ENCODE measurements around the gene CTIF. TPM values are rescaled to one million over a fixed set of nuclear protein-coding genes. Genes with fewer than 3 reads are reported as not detected.
"Not testable (repeated sequence)": the region's sequence is repeated elsewhere in the genome, so short reads cannot be mapped to it uniquely, and the experiment has no call there.

Gene CTIF
- total RNA-seq, result 1 to 10 TPM; 4.3 to 5.3 (median 4.6) TPM

DNA sequence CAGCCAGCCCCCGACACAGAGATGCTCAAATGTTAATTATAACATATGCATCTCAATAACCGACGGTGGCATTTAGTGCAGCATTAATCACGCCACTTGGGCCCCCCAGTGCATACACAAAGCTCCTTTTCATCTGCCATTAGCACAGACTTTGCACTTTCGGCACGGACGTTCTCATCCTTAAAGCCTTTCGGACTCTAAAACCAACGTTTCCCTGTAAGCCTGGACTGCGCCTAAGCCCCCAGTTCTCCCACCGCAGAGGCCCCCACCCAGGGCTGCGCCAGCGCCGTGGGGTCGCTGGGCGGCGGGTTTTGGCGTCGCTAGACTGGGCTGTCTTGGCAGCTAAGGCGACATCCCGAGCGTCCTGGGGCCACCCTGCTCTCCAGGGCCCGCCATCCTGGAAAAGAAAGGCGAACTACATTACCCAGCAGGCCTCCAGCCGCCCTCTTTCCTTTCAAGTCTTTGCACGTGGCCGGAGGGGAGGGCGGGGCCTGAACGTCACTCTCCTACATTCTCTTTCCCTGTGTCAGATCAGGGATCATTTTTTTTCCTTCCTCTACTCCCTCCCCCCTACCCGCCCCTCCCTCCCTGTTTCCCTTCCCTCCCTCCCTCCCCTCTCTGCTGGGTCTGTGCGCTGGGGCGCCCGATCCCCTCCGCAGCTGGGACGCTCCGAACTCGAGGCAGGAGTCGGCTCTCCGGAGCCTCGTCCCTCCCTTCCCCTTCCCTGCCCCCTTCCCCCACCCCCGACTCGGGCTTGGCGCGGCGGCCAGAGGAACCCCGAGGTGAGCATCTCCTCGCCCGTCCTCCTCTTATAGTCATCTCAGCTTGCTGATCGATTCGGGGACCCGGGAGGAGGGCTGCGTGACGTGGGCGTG lies at the start of gene CTIF:
Gene CTIF (plus strand): TSS at position 501 of the 875 bp plus-strand sequence. CDS start 80,535 bp downstream, outside the sequence.
- DNase-seq, result peak; percentile 47
- Mint-ChIP-seq H3K4me3 (peak within 1 kb of the TSS; percentile 86), H3K9me3 (no peaks in the 10 kb centered on the region), H3K36me3 (ENCODE audit: insufficient read depth) (no peaks in the 10 kb centered on the region), H3K4me1 (ENCODE audit: low read depth) (no peaks in the 10 kb centered on the region), H3K27me3 (ENCODE audit: low read depth) (peaks cover 8% of the 10 kb centered on the region)
- ATAC-seq, result peak; percentile 77 to 78

DNA sequence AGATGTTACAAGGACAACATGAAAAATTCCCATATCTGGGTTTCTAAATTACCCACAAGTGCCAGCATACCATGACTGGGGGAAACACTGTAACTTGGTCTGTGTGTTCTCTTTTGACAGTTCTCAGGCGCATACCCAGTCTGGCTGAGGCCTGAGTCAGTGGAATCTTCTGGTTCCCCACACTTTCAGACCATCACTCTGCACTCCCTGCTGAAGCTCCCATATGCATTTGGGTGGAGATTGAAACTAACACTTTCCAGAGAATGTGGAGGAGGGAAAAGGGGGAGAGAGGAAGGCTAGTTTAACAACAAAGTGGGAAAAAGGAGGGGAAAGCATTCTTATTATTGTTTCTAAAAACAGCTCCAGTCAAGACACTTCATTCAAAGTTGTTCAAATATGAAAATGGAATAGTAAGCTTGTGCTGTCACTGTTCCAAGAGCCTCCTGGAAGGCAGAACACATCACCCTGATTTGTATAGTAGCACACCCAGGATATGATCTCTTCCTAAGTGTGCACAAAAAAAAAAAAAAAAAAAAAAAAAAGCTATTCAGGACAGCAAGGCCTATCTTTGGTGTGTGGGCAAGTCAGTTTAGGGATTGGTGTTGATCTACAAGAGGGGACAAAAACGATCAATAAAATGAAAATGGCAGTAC lies 48.1 kb upstream of the CTIF start:
- peaks cover 38% of the 10 kb centered on the region for H3K27me3 Mint-ChIP-seq (ENCODE audit: low read depth)
- H3K4me1 Mint-ChIP-seq (ENCODE audit: low read depth), result no peaks in the 10 kb centered on the region
- no peaks in the 10 kb centered on the region for H3K36me3 Mint-ChIP-seq (ENCODE audit: insufficient read depth)
- H3K9me3 Mint-ChIP-seq, result no peaks in the 10 kb centered on the region
- ATAC-seq, result no peak
- no peak for DNase-seq
- H3K4me3 Mint-ChIP-seq, result no peak overlapping the region

- Mint-ChIP-seq H3K27me3 (ENCODE audit: low read depth) (peaks cover 43% of the 10 kb centered on the region), H3K4me3 (no peak overlapping the region), H3K36me3 (ENCODE audit: insufficient read depth) (no peaks in the 10 kb centered on the region), H3K9me3 (peaks cover 7% of the 10 kb centered on the region), H3K4me1 (ENCODE audit: low read depth) (no peaks in the 10 kb centered on the region)
- no peak for ATAC-seq
- no peak for DNase-seq
Measured at GRCh38 chr18:48492880-48493279, 46.0 kb upstream of the CTIF start.

GRCh38 chr18:48493434-48494230 lies 45.2 kb upstream of the CTIF start:
- ATAC-seq, result no peak

DNA sequence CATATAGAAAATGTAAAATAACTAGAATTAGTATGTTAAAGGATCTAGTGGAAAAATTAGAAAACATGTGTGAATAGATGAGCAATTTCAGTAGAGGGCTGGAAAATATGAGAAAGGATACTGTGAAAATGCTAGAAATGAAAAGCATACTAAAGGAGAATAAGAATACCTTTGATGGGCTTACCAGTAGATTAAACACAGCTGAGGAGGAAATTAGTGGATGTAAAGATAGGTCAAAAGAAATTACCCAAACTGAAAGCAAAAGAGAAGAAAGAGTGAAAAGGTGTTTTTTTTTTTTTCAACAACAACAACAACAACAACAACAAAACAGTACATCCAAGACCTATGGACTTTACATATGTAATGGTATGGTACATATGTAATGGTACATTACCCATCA lies 41.0 kb upstream of the CTIF start:
- no peak overlapping the region for H3K4me3 Mint-ChIP-seq
- no peak for ATAC-seq
- H3K9me3 Mint-ChIP-seq, result peaks cover 12% of the 10 kb centered on the region

More at GRCh38 chr18:48493434-48494230, 45.2 kb upstream of the CTIF start:
- Mint-ChIP-seq H3K27me3 (ENCODE audit: low read depth) (peaks cover 43% of the 10 kb centered on the region), H3K9me3 (peaks cover 12% of the 10 kb centered on the region), H3K4me3 (no peak overlapping the region), H3K36me3 (ENCODE audit: insufficient read depth) (no peaks in the 10 kb centered on the region), H3K4me1 (ENCODE audit: low read depth) (no peaks in the 10 kb centered on the region)
- no peak for DNase-seq

DNA sequence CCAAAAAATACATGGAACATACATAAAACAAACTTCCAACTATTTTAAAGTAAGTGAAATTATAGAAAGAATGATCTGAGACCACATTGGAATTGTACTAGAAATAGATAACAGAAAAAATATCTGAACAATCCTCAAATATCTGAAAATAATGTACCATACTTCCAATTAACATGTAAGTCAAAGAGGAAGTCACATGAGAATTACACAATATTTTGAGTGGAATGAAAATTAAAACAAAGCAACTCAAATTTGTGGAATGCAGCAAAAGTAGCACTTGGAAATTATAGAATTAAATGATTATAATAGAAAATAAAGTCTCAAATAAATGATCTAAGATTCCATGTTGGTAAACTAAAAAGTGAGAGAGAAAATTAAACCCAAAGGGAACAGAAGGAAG lies 38.3 kb upstream of the CTIF start:
- Mint-ChIP-seq H3K36me3 (ENCODE audit: insufficient read depth) (no peaks in the 10 kb centered on the region), H3K27me3 (ENCODE audit: low read depth) (peaks cover 24% of the 10 kb centered on the region), H3K9me3 (peaks cover 15% of the 10 kb centered on the region), H3K4me1 (ENCODE audit: low read depth) (no peaks in the 10 kb centered on the region), H3K4me3 (no peak overlapping the region)
- DNase-seq (no peak), ATAC-seq (no peak)

More for the DNA sequence above, 41.0 kb upstream of the CTIF start:
- H3K4me1 Mint-ChIP-seq (ENCODE audit: low read depth), result no peaks in the 10 kb centered on the region
- no peaks in the 10 kb centered on the region for H3K36me3 Mint-ChIP-seq (ENCODE audit: insufficient read depth)
- peaks cover 32% of the 10 kb centered on the region for H3K27me3 Mint-ChIP-seq (ENCODE audit: low read depth)
- no peak for DNase-seq

DNA sequence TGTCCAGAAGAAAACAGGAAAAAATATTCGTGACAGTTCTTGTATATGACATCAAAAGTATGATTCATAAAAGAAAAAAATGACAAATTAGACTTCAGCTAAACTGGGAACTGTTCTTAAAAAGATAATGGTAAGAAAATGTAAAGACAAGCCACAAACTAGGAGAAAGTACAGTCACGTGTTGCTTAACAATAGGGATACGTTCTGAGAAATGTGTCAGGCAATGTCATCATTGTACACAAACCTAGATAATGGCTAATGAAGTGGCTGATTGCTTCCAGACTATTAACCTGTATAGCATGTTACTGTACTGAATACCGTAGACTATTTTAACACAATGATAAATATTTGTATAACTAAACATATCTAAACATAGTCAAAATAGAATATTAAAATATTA lies 35.9 kb upstream of the CTIF start:
- no peak overlapping the region for H3K4me3 Mint-ChIP-seq
- no peaks in the 10 kb centered on the region for H3K36me3 Mint-ChIP-seq (ENCODE audit: insufficient read depth)
- ATAC-seq (no peak), DNase-seq (no peak)
- H3K4me1 Mint-ChIP-seq (ENCODE audit: low read depth), result no peaks in the 10 kb centered on the region
- peaks cover 29% of the 10 kb centered on the region for H3K27me3 Mint-ChIP-seq (ENCODE audit: low read depth)
- H3K9me3 Mint-ChIP-seq, result peaks cover 28% of the 10 kb centered on the region

DNA sequence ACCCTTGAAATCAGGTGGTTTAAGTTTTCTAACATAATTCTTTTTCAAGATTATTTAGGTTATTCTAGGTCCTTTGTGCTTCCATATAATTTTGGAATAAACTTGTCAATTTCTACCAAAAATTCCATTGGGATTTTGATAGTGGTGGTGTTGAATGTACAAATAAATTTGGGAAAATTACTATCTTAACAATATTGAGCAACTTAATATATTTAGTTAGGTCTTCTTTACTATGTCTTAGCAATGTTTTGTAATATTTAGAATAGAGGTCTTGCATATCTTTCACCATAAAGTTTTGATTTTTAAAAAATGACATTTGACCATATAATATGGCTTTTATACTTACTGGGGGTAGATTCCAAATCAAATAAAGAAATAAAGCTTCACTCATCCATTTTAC lies 34.0 kb upstream of the CTIF start:
- peaks cover 28% of the 10 kb centered on the region for H3K9me3 Mint-ChIP-seq
- H3K27me3 Mint-ChIP-seq (ENCODE audit: low read depth), result peaks cover 28% of the 10 kb centered on the region
- no peak overlapping the region for H3K4me3 Mint-ChIP-seq
- DNase-seq (no peak), ATAC-seq (no peak)
- H3K36me3 Mint-ChIP-seq (ENCODE audit: insufficient read depth), result no peaks in the 10 kb centered on the region
- H3K4me1 Mint-ChIP-seq (ENCODE audit: low read depth), result no peaks in the 10 kb centered on the region

- ATAC-seq; H3K36me3 Mint-ChIP-seq (ENCODE audit: insufficient read depth); H3K4me3 Mint-ChIP-seq; DNase-seq; H3K4me1 Mint-ChIP-seq (ENCODE audit: low read depth): not testable (repeated sequence)
- peaks cover 24% of the 10 kb centered on the region for H3K27me3 Mint-ChIP-seq (ENCODE audit: low read depth)
- H3K9me3 Mint-ChIP-seq, result peaks cover 28% of the 10 kb centered on the region
Measured at GRCh38 chr18:48506983-48507568, 31.8 kb upstream of the CTIF start.

- H3K27me3 Mint-ChIP-seq (ENCODE audit: low read depth), result peaks cover 21% of the 10 kb centered on the region
- DNase-seq; ATAC-seq; H3K36me3 Mint-ChIP-seq (ENCODE audit: insufficient read depth); H3K4me3 Mint-ChIP-seq; H3K4me1 Mint-ChIP-seq (ENCODE audit: low read depth); H3K9me3 Mint-ChIP-seq: not testable (repeated sequence)
Measured at GRCh38 chr18:48512498-48512897, 26.3 kb upstream of the CTIF start.

DNA sequence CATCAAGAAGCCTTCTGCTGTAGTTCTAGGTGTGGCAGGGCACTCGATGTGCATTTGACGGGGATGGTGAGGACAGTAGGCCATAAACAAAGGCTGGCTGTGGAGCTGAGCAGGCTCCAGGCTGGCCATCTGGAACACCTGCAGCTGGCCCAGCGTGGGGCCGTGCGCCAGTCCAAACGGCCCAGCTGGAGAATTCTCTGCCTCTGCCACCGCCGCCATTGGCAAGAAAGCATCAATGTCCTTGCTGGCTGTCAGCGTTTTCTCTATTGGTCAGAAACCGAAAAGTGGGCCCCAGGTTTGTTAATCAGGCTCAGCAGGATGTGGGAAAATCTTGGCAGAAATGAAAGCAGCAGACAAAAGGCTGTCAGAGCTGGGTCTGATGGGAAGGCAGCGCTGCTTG lies 24.0 kb upstream of the CTIF start:
- no peaks in the 10 kb centered on the region for H3K9me3 Mint-ChIP-seq
- peaks cover 21% of the 10 kb centered on the region for H3K27me3 Mint-ChIP-seq (ENCODE audit: low read depth)

DNA sequence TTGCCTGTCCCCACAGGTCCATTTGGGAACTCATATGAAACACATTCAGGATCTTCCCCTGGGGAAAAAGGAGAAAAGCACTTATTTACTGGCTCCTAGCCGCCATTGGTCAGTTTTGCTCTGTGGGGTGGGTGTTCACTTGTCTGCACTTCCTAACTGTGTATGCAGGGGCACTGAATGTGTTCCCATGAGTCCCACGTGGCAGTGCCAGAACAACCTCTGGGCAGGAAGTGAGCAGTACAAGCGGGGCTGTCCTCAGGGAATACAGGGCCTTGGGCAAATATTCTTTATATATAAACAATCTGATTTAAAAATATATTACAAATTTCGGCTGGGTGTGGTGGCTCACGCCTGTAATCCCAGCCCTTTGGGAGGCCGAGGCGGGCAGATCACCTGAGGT lies 21.8 kb upstream of the CTIF start:
- no peak for ATAC-seq
- H3K4me3 Mint-ChIP-seq, result no peak overlapping the region
- H3K9me3 Mint-ChIP-seq, result no peaks in the 10 kb centered on the region
- no peaks in the 10 kb centered on the region for H3K4me1 Mint-ChIP-seq (ENCODE audit: low read depth)
- peaks cover 26% of the 10 kb centered on the region for H3K27me3 Mint-ChIP-seq (ENCODE audit: low read depth)
- DNase-seq, result no peak
- H3K36me3 Mint-ChIP-seq (ENCODE audit: insufficient read depth), result no peaks in the 10 kb centered on the region

More for the DNA sequence above, 24.0 kb upstream of the CTIF start:
- no peak overlapping the region for H3K4me3 Mint-ChIP-seq
- no peak for ATAC-seq
- H3K4me1 Mint-ChIP-seq (ENCODE audit: low read depth), result no peaks in the 10 kb centered on the region
- DNase-seq, result no peak
- no peaks in the 10 kb centered on the region for H3K36me3 Mint-ChIP-seq (ENCODE audit: insufficient read depth)

DNA sequence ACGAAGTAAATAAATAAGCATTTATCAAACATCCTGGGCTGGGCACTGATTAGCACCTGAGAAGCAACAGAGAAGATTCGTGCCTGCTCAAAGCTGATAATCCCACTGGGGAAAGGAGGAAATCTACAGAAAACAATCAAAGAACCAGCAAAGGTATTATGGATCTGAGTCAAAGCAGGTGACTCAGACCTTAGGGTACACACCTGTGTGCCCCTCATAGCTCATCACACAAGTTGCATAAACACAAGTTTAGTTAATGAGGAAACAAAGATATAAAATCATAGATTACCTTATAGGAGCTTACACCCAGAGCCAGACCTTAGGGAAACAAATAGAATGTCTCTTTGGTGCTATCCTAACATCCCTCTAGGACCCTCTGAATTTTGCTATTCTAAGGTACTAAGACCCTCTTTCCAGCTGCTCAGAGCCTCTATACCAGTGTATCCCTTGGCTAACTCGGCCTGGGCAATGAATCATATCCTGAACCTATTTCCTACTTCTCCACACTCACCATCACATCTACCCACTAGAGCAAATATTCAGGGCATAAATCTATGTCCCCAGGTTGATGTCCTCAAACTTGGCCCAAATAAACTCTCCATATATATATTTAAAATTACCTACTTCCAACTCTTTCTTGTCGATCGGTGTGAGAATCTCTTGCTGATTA lies 19.3 kb upstream of the CTIF start:
- DNase-seq (no peak), ATAC-seq (no peak)
- no peak overlapping the region for H3K4me3 Mint-ChIP-seq
- no peaks in the 10 kb centered on the region for H3K36me3 Mint-ChIP-seq (ENCODE audit: insufficient read depth)
- H3K27me3 Mint-ChIP-seq (ENCODE audit: low read depth), result peaks cover 35% of the 10 kb centered on the region
- H3K9me3 Mint-ChIP-seq, result no peaks in the 10 kb centered on the region
- no peaks in the 10 kb centered on the region for H3K4me1 Mint-ChIP-seq (ENCODE audit: low read depth)
